Measurements from ENCODE around the gene SLC22A25. TPM values are rescaled to one million over a fixed set of nuclear protein-coding genes. Genes with fewer than 3 reads are reported as not detected.
"Not testable (repeated sequence)": the region's sequence is repeated elsewhere in the genome, so short reads cannot be mapped to it uniquely, and the experiment has no call there.

SLC22A25 gene
- total RNA-seq, 1 donor from 2014 or later = not detected

DNA sequence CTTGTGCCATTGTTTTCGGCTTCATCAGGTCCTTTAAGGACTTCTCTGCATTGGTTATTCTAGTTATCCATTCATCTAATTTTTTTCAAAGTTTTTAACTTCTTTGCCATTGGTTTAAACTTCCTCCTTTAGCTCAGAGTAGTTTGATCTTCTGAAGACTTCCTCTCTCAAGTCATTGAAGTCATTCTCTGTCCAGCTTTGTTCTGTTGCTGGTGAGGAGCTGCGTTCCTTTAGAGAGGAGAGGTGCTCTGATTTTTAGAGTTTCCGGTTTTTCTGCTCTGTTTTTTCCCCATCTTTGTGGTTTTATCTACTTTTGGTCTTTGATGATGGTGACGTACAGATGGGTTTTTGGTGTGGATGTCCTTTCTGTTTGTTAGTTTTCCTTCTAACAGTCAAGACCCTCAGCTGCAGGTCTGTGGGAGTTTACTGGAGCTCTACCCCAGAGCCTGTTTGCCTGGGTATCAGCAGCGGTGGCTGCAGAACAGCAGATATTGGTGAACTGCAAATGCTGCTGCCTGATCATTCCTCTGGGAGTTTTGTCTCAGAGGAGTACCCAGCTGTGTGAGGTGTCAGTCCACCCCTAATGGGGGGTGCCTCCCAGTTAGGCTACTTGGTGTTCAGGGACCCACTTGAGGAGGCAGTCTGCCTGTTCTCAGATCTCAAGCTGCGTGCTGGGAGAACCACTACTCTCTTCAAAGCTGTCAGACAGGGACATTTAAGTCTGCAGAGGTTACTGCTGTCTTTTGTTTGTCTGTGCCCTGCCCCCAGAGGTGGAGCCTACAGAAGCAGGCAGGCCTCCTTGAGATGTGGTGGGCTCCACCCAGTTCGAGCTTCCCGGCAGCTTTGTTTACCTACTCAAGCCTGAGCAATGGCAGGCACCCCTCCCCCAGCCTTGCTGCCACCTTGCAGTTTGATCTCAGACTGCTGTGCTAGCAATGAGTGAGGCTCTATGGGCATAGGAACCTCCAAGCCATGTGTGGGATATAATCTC is 7.6 kb downstream of the SLC22A25 start:
- not testable (repeated sequence) for DNase-seq (ENCODE audit: low spot score)

GRCh38 chr11:63229815-63230214 is 13.6 kb downstream of the SLC22A25 start:
- DNase-seq (ENCODE audit: low spot score) = no peak

DNA sequence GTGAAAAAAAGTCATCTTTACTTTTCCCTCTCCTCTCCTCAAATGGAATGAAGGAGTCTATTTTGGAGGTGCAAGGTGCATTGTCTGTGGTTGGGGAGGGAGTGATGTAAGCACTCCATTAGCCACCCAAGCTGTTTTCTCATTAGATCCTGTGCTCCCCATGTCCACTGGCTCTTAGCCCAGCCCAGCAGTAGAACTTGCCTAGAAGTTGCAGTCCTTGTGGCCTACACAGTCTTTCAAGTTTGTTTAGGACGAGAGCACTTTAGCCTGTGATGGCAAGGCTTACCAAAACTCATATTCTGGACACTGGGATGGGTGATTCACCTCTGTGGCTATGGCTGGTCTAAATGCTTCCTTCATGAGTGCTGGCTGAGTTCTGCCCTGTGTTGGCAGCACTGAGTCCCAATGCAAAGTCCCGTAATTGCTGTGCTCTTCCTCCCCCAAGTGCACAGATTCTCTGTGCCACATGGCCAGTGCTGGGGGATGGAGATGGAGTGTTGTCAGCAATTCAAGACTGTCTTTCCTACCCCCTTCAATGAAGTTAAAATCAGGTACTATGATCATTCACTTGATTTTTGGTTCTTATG is 15.8 kb downstream of the SLC22A25 start:
- no peak for DNase-seq (ENCODE audit: low spot score)

DNA sequence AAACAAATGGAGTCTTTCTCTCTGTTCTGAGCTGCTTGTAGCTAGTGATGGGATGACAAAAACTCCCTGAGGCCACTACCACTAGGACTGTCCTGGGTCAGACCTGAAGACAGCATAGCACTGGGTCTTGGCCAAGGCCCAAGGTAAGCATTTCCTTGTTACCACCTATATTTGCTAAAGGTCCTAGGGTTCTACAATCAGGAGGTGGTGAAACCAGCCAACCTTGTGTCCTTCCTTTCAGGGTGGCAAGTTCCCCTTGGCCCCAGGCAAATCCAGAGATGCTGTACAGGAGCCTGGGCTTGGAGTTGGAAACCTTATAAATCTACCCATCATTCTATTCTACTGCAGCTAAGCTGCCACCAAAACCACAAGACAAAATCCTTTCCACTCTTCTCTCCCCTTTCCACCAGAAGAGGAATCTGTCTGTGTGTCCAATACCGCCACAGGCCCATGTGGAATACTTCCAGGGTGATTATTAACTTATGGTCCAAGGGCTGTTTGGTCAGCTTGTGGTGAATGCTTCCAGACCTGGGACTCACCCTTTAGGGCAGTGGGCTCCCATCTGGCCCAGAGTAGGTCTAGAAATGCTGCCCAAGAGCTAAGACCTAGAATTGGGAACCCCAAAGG is 16.8 kb downstream of the SLC22A25 start:
- no peak for DNase-seq (ENCODE audit: low spot score)

DNA sequence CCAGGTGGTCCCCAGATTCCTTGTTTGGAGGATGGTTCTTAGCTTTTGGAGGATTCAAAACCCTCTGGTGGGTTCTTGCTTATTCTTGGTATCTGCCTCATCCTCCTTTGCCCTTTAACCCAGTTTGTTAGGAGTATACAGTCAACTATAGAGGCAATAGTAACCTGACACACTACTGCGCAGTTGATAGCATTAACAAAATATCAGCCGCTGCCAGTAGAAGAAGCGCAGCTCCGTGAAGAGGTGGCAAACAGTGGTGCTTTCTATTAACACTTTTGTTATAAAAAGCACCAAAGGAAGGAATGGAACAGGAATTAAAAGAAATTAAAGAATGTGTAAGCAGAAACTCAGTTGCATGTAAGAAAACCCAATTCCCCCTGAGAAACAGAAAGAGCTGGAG is 29.3 kb downstream of the SLC22A25 start:
- DNase-seq (ENCODE audit: low spot score) = no peak

DNA sequence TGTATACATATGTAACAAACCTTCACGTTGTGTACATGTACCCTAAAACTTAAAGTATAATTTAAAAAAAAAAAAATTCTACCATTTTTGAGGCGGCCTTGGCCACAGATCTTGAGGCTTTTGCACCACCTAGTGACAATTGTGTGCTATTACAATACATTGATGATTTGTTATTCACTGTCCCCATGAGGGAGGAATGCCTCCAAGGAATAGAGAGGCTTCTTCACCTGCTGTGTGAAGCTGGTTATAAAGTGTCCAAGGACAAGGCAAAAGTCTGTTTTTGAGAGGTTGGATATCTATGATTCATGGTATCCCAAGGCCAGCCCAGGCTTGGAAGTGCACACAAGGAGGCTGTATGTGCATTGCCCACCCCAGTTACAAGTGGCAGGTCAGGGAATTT is 30.7 kb downstream of the SLC22A25 start:
- peak; percentile 32 for DNase-seq (ENCODE audit: low spot score)

GRCh38 chr11:63210111-63210510 is 33.3 kb downstream of the SLC22A25 start:
- no peak for DNase-seq (ENCODE audit: low spot score)

Other genes starting within 250 kb of the SLC22A25 start
- gene SLC22A8, start 227.8 kb downstream of the SLC22A25 start, total RNA-seq (ENCODE audit: insufficient read depth, low replicate concordance) = 0.72 TPM
- gene SLC22A24, start 99.4 kb downstream of the SLC22A25 start, total RNA-seq (ENCODE audit: insufficient read depth, low replicate concordance) = not detected
- gene SLC22A9, start 126.2 kb upstream of the SLC22A25 start, total RNA-seq (ENCODE audit: insufficient read depth, low replicate concordance) = 2.2 TPM
- not detected for gene PLAAT5, start 247.6 kb upstream of the SLC22A25 start, total RNA-seq (ENCODE audit: insufficient read depth, low replicate concordance)

All from umbilical cord (tissue), 2 donors.